HEK293 (cell line): ENCODE results near the gene RSPO1.

ENCODE experiments used
- CTCF ChIP-seq: fragments of 450-650 bp; formaldehyde crosslinking; IDR thresholded peaks from 2 replicates; pipeline ENCODE4 v1.5.1; 2016; ENCODE audit warnings: missing biosample characterization, missing genetic modification characterization
- ZNF24 ChIP-seq: fragments of 450-650 bp; formaldehyde crosslinking; IDR thresholded peaks from 2 replicates; pipeline ENCODE4 v1.5.1; 2016; ENCODE audit warnings: missing biosample characterization, missing genetic modification characterization

- no peak for TF ChIP-seq ZNF24 (tag by site-specific recombination)
- no peak for TF ChIP-seq CTCF (tag by site-specific recombination)
These were observed 27.5 kb upstream of the RSPO1 start for GRCh38 chr1:37662031-37662755.
